NCI-H524 treated with DMSO at 0.1 percent for 48 hours (cell line): ENCODE data around the gene TCEAL9.
"Not testable (repeated sequence)": the region's sequence is repeated elsewhere in the genome, so short reads cannot be mapped to it uniquely, and the experiment has no call there.

Experiments
- DNase-seq: peaks from one replicate; lab custom pipeline; 2025; lab: John Stamatoyannopoulos, UW

The TCEAL9 gene

GRCh38 chrX:103356130-103356798 is at the start of gene TCEAL9:
TSS of gene TCEAL9 (plus strand) at chrX:103356506. CDS start at chrX:103357685, 1,179 bp downstream.
- DNase-seq, result peak; percentile 62

DNA sequence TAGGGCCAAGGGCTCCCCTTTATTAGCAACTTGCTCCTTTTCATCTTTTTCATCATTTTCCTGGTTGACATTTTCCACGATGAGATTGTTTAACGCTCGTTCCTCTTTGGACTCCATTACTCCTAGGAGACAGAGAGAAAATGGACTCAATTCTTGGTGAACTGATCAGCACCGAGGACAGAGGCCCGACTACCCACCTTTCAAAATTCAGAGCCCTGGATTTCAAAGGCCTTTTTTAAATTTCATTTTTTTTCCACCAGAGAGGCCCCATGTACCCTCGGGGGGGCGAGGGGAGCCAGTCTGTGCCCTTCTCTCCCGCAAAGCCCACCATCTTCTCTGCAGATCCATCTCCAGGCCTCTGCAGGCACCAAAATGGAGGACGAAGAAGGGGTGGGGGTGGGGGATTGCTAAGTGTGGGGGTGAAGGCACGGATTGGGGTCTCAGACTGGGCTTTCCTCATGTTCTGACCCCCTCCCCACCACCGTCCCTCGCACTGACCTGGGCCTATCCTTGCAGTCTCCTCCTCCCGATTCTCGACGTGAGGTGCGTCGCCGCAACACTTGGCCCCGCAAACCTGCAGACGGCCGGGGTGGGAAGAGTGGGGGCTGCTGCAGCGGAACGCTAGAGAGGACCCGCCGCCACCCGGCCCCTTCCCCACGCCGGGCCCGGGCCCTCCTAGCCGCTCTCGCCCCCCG is 46.3 kb upstream of the TCEAL9 start:
- no peak for DNase-seq

- peak; percentile 33 for DNase-seq
Measured at GRCh38 chrX:103310555-103311398, 45.5 kb upstream of the TCEAL9 start, which contains the start of gene BEX2. TSS of gene BEX2 (minus strand) at chrX:103310990. CDS start at chrX:103309976, 1,014 bp downstream.

- DNase-seq, result no peak
Measured at GRCh38 chrX:103311399-103311780, 44.9 kb upstream of the TCEAL9 start.

GRCh38 chrX:103329991-103330390 is 26.3 kb upstream of the TCEAL9 start, which contains the start of gene TCEAL7:
TSS of gene TCEAL7 (plus strand) at chrX:103330239. CDS start at chrX:103331404, 1,165 bp downstream.
- peak; percentile 89 for DNase-seq

- DNase-seq, result no peak
Measured at GRCh38 chrX:103330681-103331288, 25.5 kb upstream of the TCEAL9 start.

GRCh38 chrX:103338663-103339062 is 17.6 kb upstream of the TCEAL9 start:
- DNase-seq, result no peak

DNA sequence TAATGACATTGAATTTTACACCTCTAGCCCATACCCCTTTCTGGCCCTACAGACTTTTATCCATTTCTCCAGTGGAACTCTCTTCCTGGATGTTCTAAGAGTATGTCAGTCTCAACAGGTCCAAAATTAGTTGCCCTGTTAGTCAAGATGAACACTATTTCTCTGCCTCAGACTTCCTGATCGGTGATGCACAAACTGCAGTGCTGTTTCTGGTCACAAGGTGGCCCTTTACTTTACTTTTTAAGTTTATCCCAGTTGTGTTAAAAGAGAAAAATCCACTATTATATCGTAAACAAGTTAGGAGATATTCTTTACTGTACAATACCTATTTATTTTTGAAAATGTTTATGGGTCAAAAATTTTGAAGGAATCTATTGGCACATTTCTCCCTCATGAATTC is 13.2 kb upstream of the TCEAL9 start:
- no peak for DNase-seq

- no peak for DNase-seq
Measured at GRCh38 chrX:103344606-103345005, 11.7 kb upstream of the TCEAL9 start.

GRCh38 chrX:103347682-103348397 is 8.5 kb upstream of the TCEAL9 start:
- DNase-seq, result no peak

DNA sequence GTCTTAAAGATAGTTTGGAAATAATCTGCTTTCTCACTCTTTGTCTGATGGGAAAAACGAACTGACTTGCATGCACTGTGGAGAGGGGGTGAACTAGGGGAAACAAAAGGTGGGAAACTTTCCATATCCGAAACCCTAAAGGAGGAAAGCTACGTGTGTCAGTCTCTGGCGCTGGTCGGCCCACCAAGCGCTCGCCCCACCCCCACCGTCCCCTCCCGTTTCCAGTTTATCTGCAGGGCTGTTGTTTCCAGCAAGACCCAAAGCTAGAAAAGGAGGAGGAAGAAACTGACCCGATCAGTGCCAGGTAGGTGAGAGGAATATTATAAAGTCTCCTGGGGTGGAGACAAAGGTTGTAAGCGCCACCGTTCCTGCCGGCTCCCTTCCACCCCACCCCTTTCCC is 552 bp downstream of the TCEAL9 start:
- no peak for DNase-seq

DNA sequence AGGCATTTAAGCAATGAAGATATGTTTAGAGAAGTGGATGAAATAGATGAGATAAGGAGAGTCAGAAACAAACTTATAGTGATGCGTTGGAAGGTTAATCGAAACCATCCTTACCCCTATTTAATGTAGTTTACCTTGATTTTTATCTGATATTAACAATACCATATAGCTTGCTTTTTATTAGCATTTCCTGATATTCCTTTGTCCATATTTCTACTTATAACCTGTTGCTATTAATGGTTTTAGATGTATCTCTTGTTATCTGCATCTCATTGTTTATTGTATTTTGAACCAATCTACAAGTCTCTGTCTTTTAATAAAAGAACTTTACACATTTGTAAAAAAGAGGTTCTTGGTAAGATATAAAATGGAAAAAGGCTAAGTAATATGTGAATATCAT is 1.6 kb downstream of the TCEAL9 start:
- DNase-seq, result no peak

- not testable (repeated sequence) for DNase-seq
Measured at GRCh38 chrX:103359605-103360004, 3.3 kb downstream of the TCEAL9 start.

- DNase-seq, result no peak
Measured at GRCh38 chrX:103360092-103360491, 3.8 kb downstream of the TCEAL9 start.

DNA sequence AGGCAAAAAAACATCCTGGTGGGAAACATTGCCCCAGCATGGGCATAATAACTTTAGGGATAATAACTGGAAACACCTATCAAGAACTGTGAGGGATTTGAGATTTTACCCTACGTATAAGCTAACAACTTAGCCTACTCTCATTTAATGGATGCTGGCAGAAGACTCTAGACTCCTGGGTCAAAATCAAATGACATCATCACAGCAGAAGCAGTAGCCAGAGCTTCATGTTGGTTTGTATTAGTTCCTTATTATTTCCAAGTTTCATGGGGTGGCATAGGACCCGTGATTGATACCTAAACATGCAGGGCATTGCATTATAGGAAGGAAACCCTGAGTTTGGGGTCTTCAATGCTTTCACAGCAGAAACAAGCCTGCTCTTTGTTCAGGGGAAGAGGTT is 4.6 kb downstream of the TCEAL9 start:
- DNase-seq, result no peak

DNA sequence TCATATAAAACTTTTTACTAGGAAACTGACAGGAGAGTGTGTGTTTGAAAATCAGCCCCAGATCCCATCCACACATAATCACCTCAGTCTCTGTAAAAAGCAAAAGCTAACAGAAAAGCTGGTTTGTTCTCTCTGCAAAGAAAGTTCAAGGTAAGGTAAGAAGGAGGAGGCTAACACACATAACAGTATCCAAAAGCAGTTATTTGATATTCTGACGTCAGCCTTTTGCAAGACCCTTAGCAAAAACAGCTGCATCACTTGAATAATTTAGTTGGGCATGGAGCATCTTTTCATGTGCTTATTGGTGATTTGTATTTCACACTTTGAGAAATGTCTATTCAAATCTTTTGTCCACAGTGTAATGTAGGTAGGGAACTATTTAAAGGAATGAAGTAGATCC is 5.5 kb downstream of the TCEAL9 start:
- no peak for DNase-seq

GRCh38 chrX:103362474-103362873 is 6.2 kb downstream of the TCEAL9 start:
- no peak for DNase-seq

DNA sequence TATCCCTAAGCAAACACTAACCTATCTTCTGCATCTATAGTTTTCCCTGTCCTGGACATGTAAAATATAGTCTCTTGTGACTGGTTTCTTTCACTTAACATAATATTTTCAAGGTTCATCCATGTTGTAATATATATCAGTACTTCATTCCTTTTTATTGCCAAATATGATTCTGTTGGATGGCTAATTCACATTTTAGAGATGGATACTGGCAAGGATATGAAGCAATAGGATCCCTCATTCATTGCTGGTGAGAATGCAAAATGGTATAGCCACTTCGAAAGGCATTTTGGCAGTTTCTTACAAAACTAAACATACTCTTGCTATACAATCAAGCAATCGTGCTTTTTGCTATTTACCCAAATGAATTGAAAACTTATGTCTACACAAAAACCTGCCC is 6.7 kb downstream of the TCEAL9 start:
- DNase-seq, result no peak

- DNase-seq, result no peak
Measured at GRCh38 chrX:103367502-103367901, 11.2 kb downstream of the TCEAL9 start.

GRCh38 chrX:103369479-103369878 is 13.2 kb downstream of the TCEAL9 start:
- no peak for DNase-seq

GRCh38 chrX:103372886-103373285 is 16.6 kb downstream of the TCEAL9 start:
- no peak for DNase-seq
